Transverse colon (tissue), 4 donors: ENCODE results near the gene TMEM184A. TPM values are rescaled to one million over a fixed set of nuclear protein-coding genes. Genes with fewer than 3 reads are reported as not detected.
A peak's percentile ranks its signal among the peaks of the same experiment; 100 is the strongest.

Source experiments
- DNase-seq: peaks from one replicate; pipeline ENCODE4 v3.0.0-alpha.2; 2019
- H3K27ac ChIP-seq, 4 donors: fragments of 200-600 bp; sonication (generic); 2 replicates each; pipeline ENCODE4 v1.5.1; 2016 to 2018; ENCODE audit warnings: inconsistent platforms in 4 of 4
- H3K27me3 ChIP-seq: fragments of 200-600 bp; sonication (generic); 2 replicates; pipeline ENCODE4 v1.5.1; 2017; ENCODE audit warnings: inconsistent platforms
- H3K36me3 ChIP-seq, 4 donors: fragments of 200-600 bp; sonication (generic); 2 replicates each; pipeline ENCODE4 v1.5.1; 2017 to 2019; ENCODE audit warnings: inconsistent platforms in 4 of 4
- H3K4me1 ChIP-seq, 4 donors: fragments of 200-600 bp; sonication (generic); 2 replicates each; pipeline ENCODE4 v1.5.1; 2017 to 2020; ENCODE audit warnings: inconsistent platforms in 4 of 4
- H3K4me3 ChIP-seq, 4 donors: fragments of 200-600 bp; sonication (generic); 1 replicate in 1 of 4; 2 replicates in 3 of 4; pipeline versions ENCODE4 v1.5.1 to v1.6.1; 2017 to 2019; ENCODE audit warnings: inconsistent platforms in 4 of 4
- H3K9me3 ChIP-seq, 2 donors: fragments of 200-600 bp; sonication (generic); 2 replicates each; pipeline ENCODE4 v1.5.1; 2017 to 2019; ENCODE audit warnings: inconsistent platforms in 2 of 2
- EP300 ChIP-seq: sonication (generic); formaldehyde crosslinking; IDR thresholded peaks from one replicate; pipeline ENCODE4 v1.6.1; 2017; ENCODE audit warnings: antibody characterized with exemption, low read depth
- POLR2A ChIP-seq: fragments of 450-650 bp; IDR thresholded peaks from one replicate; pipeline ENCODE4 v1.6.1; 2016; ENCODE audit warnings: antibody characterized with exemption, mild to moderate bottlenecking, moderate library complexity
- POLR2AphosphoS5 ChIP-seq, 3 donors: sonication (generic); formaldehyde crosslinking; IDR thresholded peaks; one replicate each; pipeline ENCODE4 v1.6.1; 2016; ENCODE audit warnings: antibody characterized with exemption in 3 of 3
- WGBS, 2 donors: methylation state at CpG; one replicate each; pipeline ENCODE4 v1.1.5; 2018; ENCODE audit warnings: low coverage in 1 of 2; 5-methylcytosine and 5-hydroxymethylcytosine counted together
- in situ Hi-C, 4 donors: fragments of 200-750 bp; cut with MboI; loops; one replicate each; pipeline versions ENCODE4 v1.15.0 to v1.15.1; 2017; ENCODE audit warnings: low sequenced_read_pairs in 3 of 4, low pct_ligation_motif_present in 1 of 4, low pct_unique_long_range_greater_than_20kb in 1 of 4
- intact Hi-C: fragments of 100-400 bp; cut with DNase I; formaldehyde crosslinking; loops from one replicate; pipeline ENCODE4 v1.15.1; 2023; ENCODE audit warnings: low total_unique reads
- total RNA-seq, 4 donors: library from RNA; depleted of rRNA; stranded (reverse); fragments of >200 nt; gene quantifications; one replicate each; pipeline ENCODE4 v1.1.0, GENCODE V29; 2016
- TF ChIP-seq, protein P1 (sequence below), 5 experiments: fragments of 200-600 bp in 3 of 5; fragments of 450-650 bp in 2 of 5; sonication (generic) in 3 of 5; IDR thresholded peaks; 1 replicate in 2 of 5; 2 replicates in 3 of 5; pipeline ENCODE4 v1.5.1; 2016 to 2017; ENCODE audit warnings: antibody characterized with exemption in 5 of 5, inconsistent platforms in 3 of 5, mild to moderate bottlenecking in 2 of 5, moderate library complexity in 1 of 5

TMEM184A gene
- total RNA-seq, 4 donors from 2014 or later = 49.9 to 151 (median 94.1) TPM

GRCh38 chr7:1569440-1569832 lies 13.4 kb upstream of the TMEM184A start:
- Histone ChIP-seq H3K27me3 (no peaks in the 10 kb centered on the region), H3K4me1 (peaks cover 16 to 51% (median 43%) of the 10 kb centered on the region in 4 donors), H3K36me3 (no peaks in the 10 kb centered on the region), H3K27ac (peak overlapping the region; percentile 93 to 98 (median 97)), H3K4me3 (peak overlapping the region; percentile 78 to 91 (median 82)), H3K9me3 (no peaks in the 10 kb centered on the region)
- in situ Hi-C loops (no loop called here), intact Hi-C loops (no loop called here)
- no peak for TF ChIP-seq POLR2AphosphoS5 (IDR thresholded peaks at IDR 0.05)
- 4 to 17% methylated on average over 15 to 26 of the region's 27 CpGs for WGBS, 2 donors
- DNase-seq = no peak

GRCh38 chr7:1569016-1569415 lies 13.0 kb upstream of the TMEM184A start:
- no peaks in the 10 kb centered on the region for H3K9me3 ChIP-seq
- DNase-seq = no peak

DNA sequence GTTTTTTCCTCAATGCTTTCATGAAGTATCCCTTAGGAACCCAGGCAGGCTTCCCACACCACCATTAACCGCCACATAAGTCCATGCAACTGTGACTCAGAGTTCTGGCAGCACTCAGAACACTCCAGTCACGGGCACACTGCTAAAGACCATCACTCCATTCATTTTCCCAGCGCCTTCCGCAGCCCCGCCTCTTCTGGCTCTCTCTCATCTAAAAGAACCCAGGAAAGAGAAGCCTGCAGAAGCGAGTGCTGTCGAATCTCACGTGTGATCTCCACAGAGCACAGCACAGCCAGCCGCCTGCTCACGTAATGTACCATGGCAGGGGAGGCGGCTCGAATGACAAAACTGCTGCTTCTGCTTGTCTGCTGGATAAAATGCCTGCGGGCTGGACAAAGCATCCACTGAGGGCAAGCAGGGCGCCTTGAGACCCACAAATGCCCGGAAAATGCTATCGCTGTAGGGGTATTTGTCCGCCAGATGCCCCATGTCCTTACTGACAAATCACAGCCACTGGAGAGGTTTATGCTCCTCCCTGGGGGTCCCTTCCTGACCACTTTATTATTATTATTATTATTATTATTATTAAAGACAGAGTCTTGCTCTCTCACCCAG lies 12.0 kb upstream of the TMEM184A start:
- H3K4me1 ChIP-seq = peaks cover 16 to 51% (median 43%) of the 10 kb centered on the region in 4 donors
- in situ Hi-C loops (no loop called here), intact Hi-C loops (no loop called here)
- DNase-seq = no peak
- 89% methylated on average over 17 of the region's 17 CpGs; no CpG with 5 or more reads in 1 of the 2 donors for WGBS, 2 donors
- H3K4me3 ChIP-seq = peak overlapping the region in 1 of 4 donors; percentile 84
- H3K27me3 ChIP-seq = no peaks in the 10 kb centered on the region
- TF ChIP-seq POLR2AphosphoS5 (IDR thresholded peaks at IDR 0.05) = no peak
- H3K9me3 ChIP-seq = no peaks in the 10 kb centered on the region
- peak overlapping the region; percentile 93 to 98 (median 97) for H3K27ac ChIP-seq
- H3K36me3 ChIP-seq = no peaks in the 10 kb centered on the region

More at GRCh38 chr7:1569016-1569415, 13.0 kb upstream of the TMEM184A start:
- Histone ChIP-seq H3K36me3 (no peaks in the 10 kb centered on the region), H3K4me3 (peak overlapping the region in 3 of 4 donors; percentile 81 to 91 (median 84)), H3K27me3 (no peaks in the 10 kb centered on the region), H3K27ac (peak overlapping the region; percentile 93 to 98 (median 97)), H3K4me1 (peaks cover 16 to 51% (median 43%) of the 10 kb centered on the region in 4 donors)
- intact Hi-C loops (no loop called here), in situ Hi-C loops (no loop called here)
- TF ChIP-seq EP300 (no peak), POLR2AphosphoS5 (IDR thresholded peaks at IDR 0.05) (no peak), POLR2A (no peak)
- TF ChIP-seq, protein P1, sequence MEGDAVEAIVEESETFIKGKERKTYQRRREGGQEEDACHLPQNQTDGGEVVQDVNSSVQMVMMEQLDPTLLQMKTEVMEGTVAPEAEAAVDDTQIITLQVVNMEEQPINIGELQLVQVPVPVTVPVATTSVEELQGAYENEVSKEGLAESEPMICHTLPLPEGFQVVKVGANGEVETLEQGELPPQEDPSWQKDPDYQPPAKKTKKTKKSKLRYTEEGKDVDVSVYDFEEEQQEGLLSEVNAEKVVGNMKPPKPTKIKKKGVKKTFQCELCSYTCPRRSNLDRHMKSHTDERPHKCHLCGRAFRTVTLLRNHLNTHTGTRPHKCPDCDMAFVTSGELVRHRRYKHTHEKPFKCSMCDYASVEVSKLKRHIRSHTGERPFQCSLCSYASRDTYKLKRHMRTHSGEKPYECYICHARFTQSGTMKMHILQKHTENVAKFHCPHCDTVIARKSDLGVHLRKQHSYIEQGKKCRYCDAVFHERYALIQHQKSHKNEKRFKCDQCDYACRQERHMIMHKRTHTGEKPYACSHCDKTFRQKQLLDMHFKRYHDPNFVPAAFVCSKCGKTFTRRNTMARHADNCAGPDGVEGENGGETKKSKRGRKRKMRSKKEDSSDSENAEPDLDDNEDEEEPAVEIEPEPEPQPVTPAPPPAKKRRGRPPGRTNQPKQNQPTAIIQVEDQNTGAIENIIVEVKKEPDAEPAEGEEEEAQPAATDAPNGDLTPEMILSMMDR (IDR thresholded peaks at IDR 0.05) = no peak
- 66 to 83% methylated on average over 3 to 13 of the region's 13 CpGs for WGBS, 2 donors

GRCh38 chr7:1567049-1567771 lies 11.2 kb upstream of the TMEM184A start:
- peak overlapping the region; percentile 93 to 98 (median 97) for H3K27ac ChIP-seq
- 70% methylated on average over 26 of the region's 26 CpGs; no CpG with 5 or more reads in 1 of the 2 donors for WGBS, 2 donors
- peaks cover 16 to 51% (median 43%) of the 10 kb centered on the region in 4 donors for H3K4me1 ChIP-seq
- H3K4me3 ChIP-seq = no peak overlapping the region
- no peaks in the 10 kb centered on the region for H3K9me3 ChIP-seq
- intact Hi-C loops (no loop called here), in situ Hi-C loops (no loop called here)
- TF ChIP-seq POLR2AphosphoS5 (IDR thresholded peaks at IDR 0.05) (peak; percentile 27 to 67 (median 39)), POLR2A (peak; percentile 66), EP300 (no peak)
- TF ChIP-seq, protein P1 (IDR thresholded peaks at IDR 0.05) = no peak
- DNase-seq = peak; percentile 55
- H3K27me3 ChIP-seq = no peaks in the 10 kb centered on the region
- H3K36me3 ChIP-seq = no peaks in the 10 kb centered on the region

GRCh38 chr7:1566687-1567048 lies 10.7 kb upstream of the TMEM184A start:
- no peak for TF ChIP-seq POLR2AphosphoS5 (IDR thresholded peaks at IDR 0.05)
- TF ChIP-seq EP300 = no peak
- TF ChIP-seq, protein P1 (IDR thresholded peaks at IDR 0.05) = no peak
- no peak for TF ChIP-seq POLR2A
- peaks cover 16 to 47% (median 42%) of the 10 kb centered on the region in 4 donors for H3K4me1 ChIP-seq
- no peaks in the 10 kb centered on the region for H3K36me3 ChIP-seq
- no peaks in the 10 kb centered on the region for H3K27me3 ChIP-seq
- peak; percentile 54 for DNase-seq
- in situ Hi-C loops (no loop called here), intact Hi-C loops (no loop called here)
- H3K9me3 ChIP-seq = no peaks in the 10 kb centered on the region
- peak overlapping the region; percentile 93 to 98 (median 97) for H3K27ac ChIP-seq
- no peak overlapping the region for H3K4me3 ChIP-seq
- WGBS, 2 donors = 80% methylated on average over 13 of the region's 13 CpGs; no CpG with 5 or more reads in 1 of the 2 donors
